Tibial nerve (tissue), 4 donors: ENCODE data around the gene ART5. TPM values are rescaled to one million over a fixed set of nuclear protein-coding genes. Genes with fewer than 3 reads are reported as not detected.

Experiments used
- DNase-seq, 2 donors: peaks; one replicate each; pipeline ENCODE4 v3.0.0-alpha.2; 2019; ENCODE audit warnings: low spot score in 2 of 2
- H3K27ac ChIP-seq, 4 donors: fragments of 200-600 bp; sonication (generic) in 3 of 4; one replicate each; pipeline ENCODE4 v1.5.1; 2017 to 2019; ENCODE audit warnings: mild to moderate bottlenecking in 1 of 4
- H3K27me3 ChIP-seq, 2 donors: fragments of 200-600 bp; sonication (generic) in 1 of 2; one replicate each; pipeline versions ENCODE4 v1.5.1 to v1.6.0; 2017 to 2019
- H3K36me3 ChIP-seq, 3 donors: fragments of 200-600 bp; sonication (generic); one replicate each; pipeline ENCODE4 v1.5.1; 2018 to 2019
- H3K4me1 ChIP-seq, 4 donors: fragments of 200-600 bp; sonication (generic) in 3 of 4; one replicate each; pipeline ENCODE4 v1.5.1; 2017 to 2019
- H3K4me3 ChIP-seq, 4 donors: fragments of 200-600 bp; sonication (generic) in 3 of 4; one replicate each; pipeline ENCODE4 v1.5.1; 2017 to 2019; ENCODE audit warnings: mild to moderate bottlenecking in 1 of 4, moderate library complexity in 1 of 4
- H3K9me3 ChIP-seq, 4 donors: fragments of 200-600 bp; sonication (generic) in 3 of 4; one replicate each; pipeline ENCODE4 v1.5.1; 2017 to 2019
- CTCF ChIP-seq, 5 experiments: fragments of 200-600 bp in 3 of 5; fragments of 450-650 bp in 2 of 5; sonication (generic) in 3 of 5; IDR thresholded peaks; one replicate each; pipeline ENCODE4 v1.5.1; 2016 to 2019; ENCODE audit warnings: antibody characterized with exemption in 5 of 5, mild to moderate bottlenecking in 3 of 5, moderate library complexity in 2 of 5
- EP300 ChIP-seq, 2 donors: sonication (generic); formaldehyde crosslinking; IDR thresholded peaks; one replicate each; pipeline ENCODE4 v1.6.1; 2017; ENCODE audit warnings: antibody characterized with exemption in 2 of 2, mild to moderate bottlenecking in 1 of 2
- POLR2A ChIP-seq, 2 donors: fragments of 450-650 bp; IDR thresholded peaks; one replicate each; pipeline ENCODE4 v1.6.1; 2017; ENCODE audit warnings: antibody characterized with exemption in 2 of 2, mild to moderate bottlenecking in 2 of 2, moderate library complexity in 2 of 2
- WGBS, 2 donors: methylation state at CpG; one replicate each; pipeline ENCODE4 v1.1.5; 2018; 5-methylcytosine and 5-hydroxymethylcytosine counted together
- total RNA-seq, 4 donors: library from RNA; depleted of rRNA; stranded (reverse); fragments of >200 nt; gene quantifications; one replicate each; pipeline ENCODE4 v1.1.0, GENCODE V29; 2016

Gene ART5
- total RNA-seq, 4 donors from 2014 or later, result not detected

DNA sequence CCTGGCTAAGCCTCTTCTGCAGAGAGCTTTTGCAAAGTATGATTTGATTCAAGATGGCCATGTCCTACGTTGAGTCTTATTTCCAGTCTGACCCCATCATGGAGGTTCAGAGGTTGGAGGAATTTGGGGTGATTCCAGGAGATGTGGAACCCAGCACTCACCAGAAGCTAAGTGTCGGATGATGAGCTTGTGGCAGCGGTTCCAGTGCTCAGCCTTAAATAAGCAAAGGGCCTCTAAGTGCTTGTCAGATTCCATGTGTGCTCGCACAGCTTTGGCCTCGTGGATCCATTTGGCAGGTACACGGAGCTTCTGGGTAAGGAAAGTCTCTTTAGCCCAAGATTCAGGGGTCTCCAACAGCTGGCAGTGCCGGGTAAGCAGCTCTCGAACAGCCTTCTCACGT lies 41.2 kb upstream of the ART5 start:
- Histone ChIP-seq H3K27ac (no peak overlapping the region), H3K4me3 (no peak overlapping the region), H3K4me1 (peaks cover 0 to 5% (median 0%) of the 10 kb centered on the region in 4 donors), H3K36me3 (peaks cover 4 to 98% (median 31%) of the 10 kb centered on the region in 3 donors), H3K9me3 (no peaks in the 10 kb centered on the region), H3K27me3 (no peaks in the 10 kb centered on the region)
- DNase-seq, result no peak
- WGBS, 2 donors, result 97 to 99% methylated on average over 9 of the region's 9 CpGs
- TF ChIP-seq CTCF (IDR thresholded peaks at IDR 0.05), result no peak
- no peak for TF ChIP-seq EP300 (IDR thresholded peaks at IDR 0.05)
- TF ChIP-seq POLR2A (IDR thresholded peaks at IDR 0.05), result no peak

DNA sequence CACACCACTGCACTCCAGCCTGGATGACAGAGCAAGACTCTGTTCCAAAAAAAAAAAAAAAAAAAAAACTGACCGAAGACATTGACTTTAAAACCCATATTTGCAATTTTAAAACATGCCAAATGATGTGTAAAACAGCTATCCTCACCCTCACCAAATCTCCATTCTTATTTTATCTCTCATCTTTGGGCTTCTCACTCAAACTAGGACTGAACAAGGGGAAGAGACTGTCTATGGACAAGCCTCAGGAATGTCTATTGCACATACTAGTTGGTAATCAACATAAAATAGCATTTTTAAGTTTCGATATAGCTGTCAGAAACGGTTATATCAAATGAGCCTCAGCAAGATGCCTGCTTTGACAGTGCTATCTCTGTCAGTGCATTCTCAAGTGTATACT lies 37.3 kb upstream of the ART5 start:
- peaks cover 4 to 100% (median 44%) of the 10 kb centered on the region in 3 donors for H3K36me3 ChIP-seq
- H3K4me1 ChIP-seq, result no peaks in the 10 kb centered on the region
- 95 to 96% methylated on average over 3 of the region's 3 CpGs for WGBS, 2 donors
- H3K27me3 ChIP-seq, result no peaks in the 10 kb centered on the region
- no peaks in the 10 kb centered on the region for H3K9me3 ChIP-seq
- no peak for TF ChIP-seq CTCF (IDR thresholded peaks at IDR 0.05)
- no peak for TF ChIP-seq POLR2A (IDR thresholded peaks at IDR 0.05)
- no peak for TF ChIP-seq EP300 (IDR thresholded peaks at IDR 0.05)
- no peak for DNase-seq
- no peak overlapping the region for H3K4me3 ChIP-seq
- no peak overlapping the region for H3K27ac ChIP-seq

- H3K9me3 ChIP-seq, result no peaks in the 10 kb centered on the region
- H3K4me3 ChIP-seq, result no peak overlapping the region
- WGBS, 2 donors, result 96 to 98% methylated on average over 11 of the region's 11 CpGs
- no peak for TF ChIP-seq POLR2A (IDR thresholded peaks at IDR 0.05)
- TF ChIP-seq EP300 (IDR thresholded peaks at IDR 0.05), result no peak
- no peak for TF ChIP-seq CTCF (IDR thresholded peaks at IDR 0.05)
- H3K4me1 ChIP-seq, result no peaks in the 10 kb centered on the region
- no peaks in the 10 kb centered on the region for H3K27me3 ChIP-seq
- H3K27ac ChIP-seq, result no peak overlapping the region
- DNase-seq, result no peak
- H3K36me3 ChIP-seq, result peaks cover 4 to 100% (median 33%) of the 10 kb centered on the region in 3 donors
These were observed 34.2 kb upstream of the ART5 start for GRCh38 chr11:3675971-3676370.

GRCh38 chr11:3674189-3674588 lies 32.4 kb upstream of the ART5 start:
- Histone ChIP-seq H3K4me3 (no peak overlapping the region), H3K27me3 (no peaks in the 10 kb centered on the region), H3K36me3 (peaks cover 4 to 100% (median 22%) of the 10 kb centered on the region in 3 donors), H3K9me3 (no peaks in the 10 kb centered on the region), H3K27ac (no peak overlapping the region), H3K4me1 (no peaks in the 10 kb centered on the region)
- DNase-seq, result no peak
- TF ChIP-seq POLR2A (IDR thresholded peaks at IDR 0.05) (no peak), EP300 (IDR thresholded peaks at IDR 0.05) (no peak), CTCF (IDR thresholded peaks at IDR 0.05) (no peak)
- WGBS, 2 donors, result 88 to 100% methylated on average over 1 of the region's 1 CpG

DNA sequence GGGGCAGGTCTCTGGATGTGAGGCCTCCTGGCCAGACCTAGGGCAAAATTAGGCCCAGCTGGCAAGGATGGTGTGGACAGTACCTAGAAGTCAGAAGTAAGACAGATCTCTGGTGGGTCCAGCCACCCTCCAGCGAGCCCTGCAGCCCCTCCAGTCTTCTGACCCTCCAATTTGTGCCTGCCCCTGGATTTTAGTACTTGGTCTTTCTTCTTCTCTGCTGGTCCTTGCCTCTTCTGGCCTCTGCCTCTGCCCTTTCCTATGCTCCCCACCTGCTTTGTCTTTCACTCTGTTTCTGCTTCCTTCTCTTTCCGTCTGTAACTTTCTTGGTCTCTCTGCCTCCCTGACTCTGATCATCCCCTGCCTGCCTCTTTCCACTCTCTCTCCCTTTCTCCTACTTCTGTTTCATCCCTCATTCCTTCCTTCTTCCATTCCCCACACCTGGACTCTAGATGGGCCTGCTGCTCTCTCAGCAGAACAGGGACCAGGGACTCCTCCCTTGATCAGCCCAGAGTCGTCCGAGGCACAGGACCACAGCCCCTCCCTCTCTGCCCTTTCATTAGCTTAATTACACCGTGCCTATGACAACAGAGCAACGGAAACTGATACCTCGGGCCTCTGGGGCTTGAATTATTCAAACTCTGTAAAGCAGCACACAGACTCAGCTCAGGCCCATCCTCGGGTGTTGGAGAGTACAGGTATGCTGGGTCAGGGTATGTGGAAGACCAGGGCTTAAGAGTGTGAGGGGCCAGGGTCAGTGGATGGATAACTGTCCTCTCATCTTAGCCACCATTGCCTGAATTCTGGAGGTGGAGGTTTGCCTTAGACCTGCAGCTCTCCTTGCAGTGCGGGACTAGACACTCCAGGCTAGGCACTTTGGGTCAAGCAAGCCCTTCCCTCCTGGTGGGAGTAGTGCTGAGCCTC lies 29.8 kb upstream of the ART5 start, which contains the start of gene CHRNA10:
CHRNA10 (minus strand) TSS at position 51 of the 921 bp plus-strand sequence. CDS start 72 bp downstream, outside the sequence.
- peaks cover 0 to 100% (median 15%) of the 10 kb centered on the region in 3 donors for H3K36me3 ChIP-seq
- H3K4me3 ChIP-seq, result no peak within 1 kb of the TSS
- H3K27ac ChIP-seq, result no peak within 1 kb of the TSS
- WGBS, 2 donors, result 58 to 62% methylated on average over 9 of the region's 9 CpGs
- DNase-seq, result no peak
- H3K27me3 ChIP-seq, result no peaks in the 10 kb centered on the region
- no peaks in the 10 kb centered on the region for H3K4me1 ChIP-seq
- no peaks in the 10 kb centered on the region for H3K9me3 ChIP-seq
- TF ChIP-seq POLR2A (IDR thresholded peaks at IDR 0.05) (no peak), EP300 (IDR thresholded peaks at IDR 0.05) (no peak), CTCF (IDR thresholded peaks at IDR 0.05) (no peak)
